ENCODE measurements around the gene AVL9.

Gene AVL9

DNA sequence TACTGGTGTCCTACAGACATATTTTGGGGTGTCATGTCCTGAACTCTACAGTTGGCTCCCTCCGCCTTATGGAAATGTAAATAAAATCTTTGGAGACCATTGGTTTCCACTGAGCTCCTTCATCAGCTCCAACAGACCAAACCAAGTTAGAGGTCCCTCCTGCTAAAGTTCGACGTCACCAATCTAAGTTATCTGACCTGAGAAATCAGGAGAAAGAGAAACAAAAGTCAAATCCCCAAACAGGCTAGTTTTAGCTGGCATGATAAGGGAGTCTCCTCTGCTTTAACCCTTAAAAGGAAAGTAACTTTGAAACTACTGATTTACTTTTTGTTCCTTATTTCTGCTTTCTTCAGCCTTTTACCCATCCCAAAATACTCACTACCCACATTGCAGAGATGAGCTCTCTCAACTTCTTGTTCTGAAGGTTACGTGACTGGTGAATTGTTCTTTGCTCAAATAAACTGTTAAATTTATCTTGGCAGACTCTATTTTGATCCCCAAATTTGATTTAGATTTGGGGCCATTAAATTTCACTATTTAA is 39.9 kb downstream of the AVL9 start:
- DNase-seq, result no peak

- DNase-seq, result no peak
These were observed 40.7 kb downstream of the AVL9 start for GRCh38 chr7:32536016-32536415.

DNA sequence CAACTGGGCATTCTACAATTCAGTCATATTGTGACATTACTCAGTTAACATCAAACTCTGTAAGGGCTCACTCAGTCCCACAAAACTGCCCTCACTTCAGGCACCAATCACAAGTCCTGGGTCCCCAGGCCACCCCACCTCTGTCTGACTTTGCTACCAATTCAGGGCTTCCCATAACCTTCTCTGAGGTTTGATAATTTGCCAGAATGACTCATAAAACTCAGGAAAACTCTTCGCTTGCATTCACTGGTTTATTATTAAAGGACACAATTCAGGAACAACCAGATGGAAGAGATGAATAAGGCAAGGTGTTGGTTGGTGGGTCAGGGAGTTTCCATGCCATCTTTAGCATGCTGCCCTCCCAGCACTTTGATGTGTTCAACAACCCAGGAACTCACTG is 41.3 kb downstream of the AVL9 start:
- no peak for DNase-seq

GRCh38 chr7:32537760-32538159 is 42.5 kb downstream of the AVL9 start:
- no peak for DNase-seq

GRCh38 chr7:32539366-32539765 is 44.1 kb downstream of the AVL9 start:
- no peak for DNase-seq

- DNase-seq, result no peak
These were observed 44.7 kb downstream of the AVL9 start for GRCh38 chr7:32539919-32540531.

DNA sequence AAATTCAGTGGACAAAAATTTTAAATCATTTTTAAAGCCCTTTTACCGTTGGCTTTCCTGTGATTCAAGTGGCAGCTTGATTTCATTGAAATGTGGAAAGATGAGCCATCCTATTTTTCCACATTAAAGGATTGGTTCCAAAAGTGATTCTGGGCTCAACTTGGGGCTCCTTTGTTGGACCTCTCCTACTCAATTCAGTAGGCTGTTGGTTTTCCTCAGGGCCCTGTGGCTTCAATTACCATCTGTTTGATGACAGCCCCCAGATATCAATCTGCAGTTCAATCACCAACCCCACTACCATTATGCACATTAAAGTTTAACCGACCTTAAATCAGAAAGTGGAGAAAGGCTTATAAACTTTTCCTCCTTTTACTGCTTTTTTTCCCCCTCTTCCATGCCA is 47.3 kb downstream of the AVL9 start:
- no peak for DNase-seq

DNA sequence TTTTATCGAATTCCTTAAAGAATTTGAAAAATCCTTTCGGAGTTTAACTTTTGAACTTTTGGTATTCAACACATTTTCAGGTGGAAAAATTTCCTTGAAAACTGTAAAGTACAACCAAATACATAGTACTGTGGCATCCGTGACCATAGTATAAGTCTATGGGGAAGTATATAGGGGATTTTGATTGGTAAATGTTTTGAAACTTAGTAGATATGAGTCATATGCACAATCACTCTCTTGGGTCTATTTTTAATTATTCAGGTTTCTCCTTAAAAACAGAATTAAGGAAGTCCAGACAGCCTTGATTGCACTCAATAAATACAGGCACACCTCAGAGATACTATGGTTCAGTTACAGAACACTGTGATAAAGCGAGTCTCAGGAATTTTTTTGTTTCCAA is 64.2 kb downstream of the AVL9 start:
- no peak for DNase-seq

GRCh38 chr7:32560075-32560474 is 64.8 kb downstream of the AVL9 start:
- DNase-seq, result no peak

GRCh38 chr7:32561613-32562012 is 66.3 kb downstream of the AVL9 start:
- no peak for DNase-seq

- DNase-seq, result peak; percentile 30
These were observed 69.3 kb downstream of the AVL9 start for GRCh38 chr7:32564542-32564941.

GRCh38 chr7:32569388-32570289 is 74.3 kb downstream of the AVL9 start:
- DNase-seq, result no peak

- DNase-seq, result no peak
These were observed 77.9 kb downstream of the AVL9 start for GRCh38 chr7:32573110-32573687.

GRCh38 chr7:32574626-32575025 is 79.3 kb downstream of the AVL9 start:
- no peak for DNase-seq

GRCh38 chr7:32577421-32577820 is 82.1 kb downstream of the AVL9 start:
- DNase-seq, result no peak

DNA sequence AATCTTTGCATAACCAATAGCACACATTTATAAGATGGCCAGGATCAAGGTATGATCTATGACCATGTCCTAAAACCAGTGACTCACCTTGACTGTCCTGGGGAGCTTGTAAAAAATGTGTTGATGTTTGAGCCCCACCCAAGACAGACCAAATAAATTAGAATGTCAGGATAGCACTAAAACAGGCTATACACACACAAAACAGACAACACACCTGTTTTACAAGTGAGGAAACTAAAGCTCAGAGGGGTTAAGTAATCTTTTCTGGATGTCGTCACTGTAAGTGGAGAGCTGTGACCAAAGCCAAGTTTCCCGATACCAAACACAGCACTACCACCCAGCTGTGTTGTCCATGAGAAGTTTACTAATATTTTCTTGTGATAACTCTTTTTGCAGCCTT is 84.5 kb downstream of the AVL9 start:
- DNase-seq, result no peak

GRCh38 chr7:32580646-32581045 is 85.4 kb downstream of the AVL9 start:
- no peak for DNase-seq

DNA sequence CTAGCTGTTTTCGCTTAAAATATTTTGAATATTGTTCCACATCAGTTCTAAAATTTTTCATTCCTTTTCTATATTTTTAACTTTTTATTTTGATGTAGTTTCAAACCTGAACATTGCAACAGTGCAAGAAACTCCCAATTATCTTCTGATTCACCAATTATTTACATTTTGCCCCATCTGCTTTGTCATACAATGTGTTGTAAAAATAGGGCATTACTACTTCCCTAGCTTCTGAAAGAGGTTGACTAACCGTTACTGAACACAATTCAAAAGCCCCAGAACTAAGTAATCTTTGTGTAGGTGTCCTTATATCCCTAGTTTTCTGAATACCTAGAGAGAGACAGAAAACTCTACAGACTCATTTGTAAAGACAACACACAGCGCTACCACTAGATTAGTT is 86.7 kb downstream of the AVL9 start:
- DNase-seq, result no peak

DNA sequence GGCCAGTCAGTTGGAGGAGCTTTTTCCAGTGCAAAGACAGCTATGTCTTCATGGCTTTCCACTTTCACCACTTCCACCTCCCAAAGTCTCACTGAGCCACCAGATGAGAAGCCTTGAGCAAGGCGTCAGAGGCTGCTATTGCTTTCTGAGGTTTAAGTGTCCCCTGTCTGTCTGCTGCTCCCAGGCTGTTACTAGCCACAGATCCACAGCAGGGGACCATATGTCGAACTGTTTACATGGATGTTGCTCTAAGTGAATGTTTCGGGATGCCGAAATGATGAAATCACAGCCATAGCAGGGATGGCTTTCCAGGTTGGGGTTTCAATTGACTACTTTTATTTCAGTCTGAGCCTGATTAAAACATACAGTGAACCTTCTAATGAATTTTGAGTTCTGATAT is 88.5 kb downstream of the AVL9 start:
- DNase-seq, result no peak

DNA sequence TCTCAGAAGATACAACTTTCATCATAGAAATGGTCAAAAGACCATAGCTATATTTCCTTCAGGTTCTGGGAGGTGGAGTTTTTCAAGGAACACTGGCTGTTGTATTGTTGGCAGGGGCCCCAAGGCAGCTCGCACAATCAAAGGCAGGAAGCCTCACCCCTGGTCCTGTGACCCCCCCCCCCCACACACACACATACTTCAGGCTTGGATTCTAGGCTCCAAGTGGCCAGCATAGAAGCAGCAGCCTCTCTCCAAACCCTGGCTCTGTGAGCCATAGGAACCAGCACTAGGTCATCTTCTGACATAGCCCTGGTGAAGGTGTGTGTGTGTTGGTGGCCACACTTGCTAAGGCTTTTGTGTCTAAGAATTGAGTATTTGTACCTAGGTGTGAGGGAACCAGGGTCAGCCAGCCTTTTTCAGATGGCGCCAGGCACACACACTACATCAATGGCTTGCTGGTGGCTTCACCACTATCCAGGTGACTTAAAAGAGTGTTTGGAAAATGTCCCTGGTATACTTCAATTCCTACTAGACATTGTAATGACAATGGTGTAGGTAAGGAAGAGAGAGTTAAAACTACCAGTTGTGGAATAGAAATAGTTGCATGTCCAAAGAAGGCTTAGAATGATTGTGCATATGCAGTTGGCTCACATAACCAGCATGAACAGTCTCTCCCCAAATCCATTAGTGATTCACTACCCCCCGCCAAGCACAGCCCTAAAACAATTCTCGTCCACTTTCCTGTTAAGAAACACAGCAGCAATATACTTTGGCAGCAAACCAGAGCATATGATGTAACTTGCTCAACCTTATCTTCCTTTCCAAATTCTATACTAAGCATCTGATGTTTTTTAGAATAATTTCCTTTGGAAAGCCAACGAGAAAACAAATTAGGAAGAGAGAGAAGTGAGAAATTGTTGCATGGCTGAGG is 91.3 kb downstream of the AVL9 start:
- peak; percentile 44 for DNase-seq

DNA sequence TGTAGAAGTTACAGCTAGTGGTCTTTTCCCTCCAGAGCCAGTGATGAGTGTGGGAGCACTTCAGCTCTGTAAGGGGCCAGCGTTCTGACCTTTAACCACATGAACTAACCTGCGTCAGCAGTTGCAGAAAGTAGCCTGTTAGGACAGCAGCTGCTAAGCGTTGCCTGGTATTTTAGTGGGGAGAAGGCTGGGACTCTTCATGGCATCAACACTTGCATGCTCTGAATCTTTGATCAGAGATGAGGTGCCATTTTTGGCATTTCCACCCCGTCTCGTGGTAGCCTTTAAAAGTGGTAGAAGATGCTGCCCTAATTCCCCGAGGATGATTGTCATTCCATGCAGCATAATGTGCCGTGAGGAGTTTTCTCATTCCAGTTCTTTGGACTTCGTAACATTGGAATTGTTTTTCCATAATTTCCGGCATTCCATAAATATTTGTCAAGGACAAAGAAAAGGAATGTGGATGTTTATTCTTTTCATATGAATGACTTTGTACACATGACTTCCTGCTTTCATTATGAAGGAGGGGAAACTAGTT is 92.2 kb downstream of the AVL9 start:
- no peak for DNase-seq

- DNase-seq, result no peak
These were observed 93.4 kb downstream of the AVL9 start for GRCh38 chr7:32588657-32589056.
